Prostate gland (tissue), 2 donors: ENCODE results near the gene MYO9A. TPM values are rescaled to one million over a fixed set of nuclear protein-coding genes. Genes with fewer than 3 reads are reported as not detected.

Experiments used
- DNase-seq: peaks from one replicate; pipeline ENCODE4 v3.0.0-alpha.2; 2019; ENCODE audit warnings: low spot score
- H3K27ac ChIP-seq, 2 donors: fragments of 200-600 bp; sonication (generic); 2 replicates each; pipeline ENCODE4 v1.5.1; 2017 to 2019
- H3K27me3 ChIP-seq: fragments of 200-600 bp; sonication (generic); replicated peaks from 2 replicates; pipeline ENCODE4 v1.5.1; 2019; ENCODE audit not compliant: insufficient read depth
- H3K36me3 ChIP-seq, 2 donors: fragments of 200-600 bp; sonication (generic); 1 replicate in 1 of 2; 2 replicates in 1 of 2; pipeline versions ENCODE4 v1.5.1 to v1.8.1; 2017 to 2019
- H3K4me1 ChIP-seq: fragments of 200-600 bp; sonication (generic); replicated peaks from 2 replicates; pipeline ENCODE4 v1.5.1; 2019
- H3K4me3 ChIP-seq, 2 donors: fragments of 200-600 bp; sonication (generic); 2 replicates each; pipeline ENCODE4 v1.5.1; 2017 to 2019
- H3K9me3 ChIP-seq: fragments of 200-600 bp; sonication (generic); 2 replicates; pipeline ENCODE4 v1.5.1; 2017
- CTCF ChIP-seq, 4 experiments: fragments of 200-600 bp in 2 of 4; fragments of 450-650 bp in 2 of 4; sonication (generic) in 2 of 4; IDR thresholded peaks; 1 replicate in 3 of 4; 2 replicates in 1 of 4; pipeline ENCODE4 v1.5.1; 2016 to 2019; ENCODE audit warnings: antibody characterized with exemption in 4 of 4, mild to moderate bottlenecking in 2 of 4, moderate library complexity in 2 of 4
- POLR2A ChIP-seq: fragments of 450-650 bp; IDR thresholded peaks from one replicate; pipeline ENCODE4 v1.6.1; 2016; ENCODE audit warnings: antibody characterized with exemption, mild to moderate bottlenecking
- POLR2AphosphoS5 ChIP-seq: sonication (generic); formaldehyde crosslinking; IDR thresholded peaks from one replicate; pipeline ENCODE4 v1.6.1; 2017; ENCODE audit warnings: antibody characterized with exemption
- WGBS: methylation state at CpG from one replicate; pipeline ENCODE4 v1.1.5; 2018; 5-methylcytosine and 5-hydroxymethylcytosine counted together
- intact Hi-C: fragments of 100-400 bp; cut with DNase I; formaldehyde crosslinking; loops from one replicate; pipeline ENCODE4 v1.14.2; 2022
- total RNA-seq, 2 donors: library from RNA; depleted of rRNA; stranded (reverse); fragments of >200 nt; gene quantifications; one replicate each; pipeline ENCODE4 v1.1.0, GENCODE V29; 2016

Gene MYO9A
- total RNA-seq, 2 donors from 2014 or later = 29.4 to 252 TPM

- peaks cover 10% of the 10 kb centered on the region for H3K4me1 ChIP-seq
- H3K9me3 ChIP-seq = no peaks in the 10 kb centered on the region
- no peaks in the 10 kb centered on the region for H3K36me3 ChIP-seq
- peak; percentile 93 for DNase-seq
- peak; percentile 71 for TF ChIP-seq POLR2AphosphoS5
- TF ChIP-seq CTCF (IDR thresholded peaks at IDR 0.05) = peak; percentile 46 to 95 (median 88)
- TF ChIP-seq POLR2A = no peak
- no peaks in the 10 kb centered on the region for H3K27me3 ChIP-seq
- peak overlapping the region; percentile 88 to 94 for H3K27ac ChIP-seq
- intact Hi-C loops = loop anchor here (10.0 kb wide), 2 partner anchors 411 to 701 kb away; no protein-coding TSS in a partner anchor
- 2% methylated on average over 19 of the region's 19 CpGs for WGBS
- H3K4me3 ChIP-seq = peak overlapping the region; percentile 36
Measured at GRCh38 chr15:72155635-72156616, 38.0 kb upstream of the MYO9A start.

- intact Hi-C loops = loop anchor here (10.0 kb wide), 2 partner anchors 410 to 700 kb away; no protein-coding TSS in a partner anchor
- peak; percentile 99 for DNase-seq
- peak overlapping the region; percentile 36 for H3K4me3 ChIP-seq
- H3K36me3 ChIP-seq = no peaks in the 10 kb centered on the region
- 17% methylated on average over 14 of the region's 14 CpGs for whole genome bisulfite sequencing
- H3K27ac ChIP-seq = peak overlapping the region; percentile 88 to 94
- H3K27me3 ChIP-seq = no peaks in the 10 kb centered on the region
- H3K9me3 ChIP-seq = no peaks in the 10 kb centered on the region
- TF ChIP-seq POLR2A = peak; percentile 29
- TF ChIP-seq CTCF (IDR thresholded peaks at IDR 0.05) = no peak
- TF ChIP-seq POLR2AphosphoS5 = peak; percentile 95
- H3K4me1 ChIP-seq = peaks cover 10% of the 10 kb centered on the region
Measured at GRCh38 chr15:72155003-72155621, 37.2 kb upstream of the MYO9A start.

- H3K4me1 ChIP-seq = peaks cover 10% of the 10 kb centered on the region
- 93% methylated on average over 7 of the region's 7 CpGs for WGBS
- no peaks in the 10 kb centered on the region for H3K36me3 ChIP-seq
- DNase-seq = no peak
- no peaks in the 10 kb centered on the region for H3K27me3 ChIP-seq
- peak overlapping the region; percentile 88 to 94 for H3K27ac ChIP-seq
- no peaks in the 10 kb centered on the region for H3K9me3 ChIP-seq
- intact Hi-C loops = loop anchor here (10.0 kb wide), 2 partner anchors 410 to 700 kb away; no protein-coding TSS in a partner anchor
- H3K4me3 ChIP-seq = no peak overlapping the region
- TF ChIP-seq POLR2A (no peak), CTCF (IDR thresholded peaks at IDR 0.05) (no peak), POLR2AphosphoS5 (no peak)
Measured at GRCh38 chr15:72154316-72154715, 36.4 kb upstream of the MYO9A start.

- peak overlapping the region; percentile 88 to 94 for H3K27ac ChIP-seq
- TF ChIP-seq POLR2A (no peak), CTCF (IDR thresholded peaks at IDR 0.05) (no peak), POLR2AphosphoS5 (peak; percentile 76)
- no peaks in the 10 kb centered on the region for H3K9me3 ChIP-seq
- H3K27me3 ChIP-seq = no peaks in the 10 kb centered on the region
- no peaks in the 10 kb centered on the region for H3K36me3 ChIP-seq
- intact Hi-C loops = loop anchor here (10.0 kb wide), 2 partner anchors 409 to 699 kb away; no protein-coding TSS in a partner anchor
- DNase-seq = peak; percentile 69
- H3K4me3 ChIP-seq = no peak overlapping the region
- peaks cover 10% of the 10 kb centered on the region for H3K4me1 ChIP-seq
- 62% methylated on average over 5 of the region's 5 CpGs for WGBS
Measured at GRCh38 chr15:72153269-72154000, 35.5 kb upstream of the MYO9A start.
